Measurements from ENCODE around the gene CSK.
A peak's percentile ranks its signal among the peaks of the same experiment; 100 is the strongest.

CSK gene

GRCh38 chr15:74826364-74826819 is 44.5 kb downstream of the CSK start, which contains the start of gene CPLX3:
TSS of gene CPLX3 (plus strand) at chr15:74826627. CDS start at chr15:74826704, 77 bp downstream.
- Histone ChIP-seq H3K9ac (no peak within 1 kb of the TSS), H3K27ac (no peak within 1 kb of the TSS), H4K20me1 (peaks cover 0 to 12% (median 0%) of the 10 kb centered on the region in 11 experiments; a peak in 6 of 22 replicates), H3K4me3 (no peak within 1 kb of the TSS), H3K36me3 (no peaks in the 10 kb centered on the region), H3K4me2 (no peak within 1 kb of the TSS), H3K27me3 (peaks cover 0 to 12% (median 5%) of the 10 kb centered on the region in 11 experiments; a peak in 8 of 22 replicates), H3K9me3 (replicated peaks in 1 of 11) (no peaks in the 10 kb centered on the region), H3K4me1 (peaks cover 12 to 26% (median 20%) of the 10 kb centered on the region in 10 experiments)
- TF ChIP-seq Cebpa-rat (IDR thresholded peaks at IDR 0.05) = no peak

- Histone ChIP-seq H4K20me1 (peaks cover 0 to 11% (median 0%) of the 10 kb centered on the region in 11 experiments; a peak in 6 of 22 replicates), H3K4me2 (no peak overlapping the region), H3K4me1 (peaks cover 10 to 26% (median 20%) of the 10 kb centered on the region in 10 experiments), H3K9me3 (replicated peaks in 1 of 11) (no peaks in the 10 kb centered on the region), H3K27me3 (peaks cover 0 to 12% (median 5%) of the 10 kb centered on the region in 11 experiments; a peak in 8 of 22 replicates), H3K9ac (no peak overlapping the region), H3K27ac (no peak overlapping the region), H3K36me3 (no peaks in the 10 kb centered on the region), H3K4me3 (no peak overlapping the region)
- no peak for TF ChIP-seq Cebpa-rat (IDR thresholded peaks at IDR 0.05)
Observed at GRCh38 chr15:74826921-74827320, 45.0 kb downstream of the CSK start.

- H3K27ac ChIP-seq = no peak overlapping the region
- peaks cover 16 to 29% (median 23%) of the 10 kb centered on the region in 10 experiments for H3K4me1 ChIP-seq
- peaks cover 0 to 12% (median 5%) of the 10 kb centered on the region in 11 experiments; a peak in 8 of 22 replicates for H3K27me3 ChIP-seq
- no peaks in the 10 kb centered on the region for H3K9me3 ChIP-seq (replicated peaks in 1 of 11)
- H3K9ac ChIP-seq = no peak overlapping the region
- TF ChIP-seq Cebpa-rat (IDR thresholded peaks at IDR 0.05) = no peak
- no peak overlapping the region for H3K4me3 ChIP-seq
- H3K36me3 ChIP-seq = no peaks in the 10 kb centered on the region
- H3K4me2 ChIP-seq = no peak overlapping the region
- peaks cover 0 to 18% (median 0%) of the 10 kb centered on the region in 11 experiments; a peak in 6 of 22 replicates for H4K20me1 ChIP-seq
Observed at GRCh38 chr15:74827614-74828013, 45.7 kb downstream of the CSK start.

- H3K27ac ChIP-seq = no peak overlapping the region
Observed at GRCh38 chr15:74828835-74829234, 47.0 kb downstream of the CSK start.

GRCh38 chr15:74829486-74829885 is 47.6 kb downstream of the CSK start:
- Histone ChIP-seq H4K20me1 (peaks cover 0 to 26% (median 5%) of the 10 kb centered on the region in 11 experiments; a peak in 9 of 22 replicates), H3K9me3 (replicated peaks in 1 of 11) (no peaks in the 10 kb centered on the region), H3K36me3 (no peaks in the 10 kb centered on the region), H3K4me3 (no peak overlapping the region), H3K4me2 (no peak overlapping the region), H3K9ac (no peak overlapping the region), H3K27ac (no peak overlapping the region), H3K27me3 (peaks cover 0 to 12% (median 5%) of the 10 kb centered on the region in 11 experiments; a peak in 8 of 22 replicates), H3K4me1 (peaks cover 28 to 42% (median 38%) of the 10 kb centered on the region in 10 experiments)
- no peak for TF ChIP-seq Cebpa-rat (IDR thresholded peaks at IDR 0.05)

More at GRCh38 chr15:74828835-74829234, 47.0 kb downstream of the CSK start:
- Histone ChIP-seq H3K36me3 (no peaks in the 10 kb centered on the region), H4K20me1 (peaks cover 0 to 20% (median 3%) of the 10 kb centered on the region in 11 experiments; a peak in 9 of 22 replicates), H3K4me3 (no peak overlapping the region), H3K4me1 (peaks cover 22 to 36% (median 32%) of the 10 kb centered on the region in 10 experiments), H3K9ac (no peak overlapping the region), H3K9me3 (replicated peaks in 1 of 11) (no peaks in the 10 kb centered on the region), H3K27me3 (peaks cover 0 to 12% (median 5%) of the 10 kb centered on the region in 11 experiments; a peak in 8 of 22 replicates), H3K4me2 (no peak overlapping the region)
- no peak for TF ChIP-seq Cebpa-rat (IDR thresholded peaks at IDR 0.05)

GRCh38 chr15:74829991-74830390 is 48.1 kb downstream of the CSK start:
- Histone ChIP-seq H3K9ac (no peak overlapping the region), H3K4me3 (no peak overlapping the region), H3K36me3 (no peaks in the 10 kb centered on the region; a peak in 1 of 22 replicates), H4K20me1 (peaks cover 0 to 25% (median 5%) of the 10 kb centered on the region in 11 experiments; a peak in 9 of 22 replicates), H3K9me3 (replicated peaks in 1 of 11) (no peaks in the 10 kb centered on the region), H3K4me1 (peaks cover 28 to 47% (median 43%) of the 10 kb centered on the region in 10 experiments), H3K4me2 (no peak overlapping the region), H3K27me3 (peaks cover 0 to 12% (median 5%) of the 10 kb centered on the region in 11 experiments; a peak in 8 of 22 replicates), H3K27ac (no peak overlapping the region)
- no peak for TF ChIP-seq Cebpa-rat (IDR thresholded peaks at IDR 0.05)

GRCh38 chr15:74830868-74831267 is 49.0 kb downstream of the CSK start:
- Histone ChIP-seq H3K9ac (peak overlapping the region in 2 of 11 experiments; percentile 29 to 53; a peak in 1 of 22 replicates), H3K27me3 (peaks cover 0 to 12% (median 5%) of the 10 kb centered on the region in 11 experiments; a peak in 7 of 22 replicates), H3K4me2 (peak overlapping the region in 8 of 11 experiments; percentile 59 to 87 (median 82); a peak in 14 of 22 replicates), H3K36me3 (peaks cover 2 to 7% (median 5%) of the 10 kb centered on the region in 11 experiments; a peak in 11 of 22 replicates), H3K4me1 (peaks cover 28 to 54% (median 48%) of the 10 kb centered on the region in 10 experiments), H3K27ac (no peak overlapping the region), H3K9me3 (replicated peaks in 1 of 11) (no peaks in the 10 kb centered on the region), H4K20me1 (peaks cover 0 to 27% (median 7%) of the 10 kb centered on the region in 11 experiments; a peak in 9 of 22 replicates), H3K4me3 (no peak overlapping the region)
- TF ChIP-seq Cebpa-rat (IDR thresholded peaks at IDR 0.05) = no peak

- Histone ChIP-seq H3K27me3 (peaks cover 0 to 9% (median 1%) of the 10 kb centered on the region in 11 experiments; a peak in 7 of 22 replicates), H3K9me3 (replicated peaks in 1 of 11) (no peaks in the 10 kb centered on the region), H3K9ac (peak overlapping the region in 6 of 11 experiments; percentile 7 to 63 (median 33); a peak in 5 of 22 replicates), H3K4me3 (no peak overlapping the region), H4K20me1 (peaks cover 0 to 35% (median 9%) of the 10 kb centered on the region in 11 experiments; a peak in 9 of 22 replicates), H3K4me1 (peaks cover 28 to 54% (median 48%) of the 10 kb centered on the region in 10 experiments), H3K36me3 (peaks cover 10 to 18% (median 15%) of the 10 kb centered on the region in 11 experiments; a peak in 20 of 22 replicates), H3K4me2 (peak overlapping the region in 10 of 11 experiments; percentile 59 to 87 (median 76); a peak in 21 of 22 replicates), H3K27ac (peak overlapping the region in 3 of 11 experiments; percentile 54 to 63 (median 56); a peak in 6 of 22 replicates)
- TF ChIP-seq Cebpa-rat (IDR thresholded peaks at IDR 0.05) = no peak
Observed at GRCh38 chr15:74831813-74832495, 50.1 kb downstream of the CSK start.
